Neural progenitor cell (in vitro differentiated cells): ENCODE results near the gene SCGN.

Source experiments
- CTCF ChIP-seq: fragments of 200-600 bp; sonication (generic); IDR thresholded peaks from 2 replicates; pipeline ENCODE4 v1.5.1; 2017; ENCODE audit warnings: antibody characterized with exemption, mild to moderate bottlenecking
- EZH2phosphoT487 ChIP-seq: fragments of 200-600 bp; sonication (generic); IDR thresholded peaks from 2 replicates; pipeline ENCODE4 v1.6.1; 2017; ENCODE audit warnings: antibody characterized with exemption

GRCh38 chr6:25613415-25613814 is 38.6 kb upstream of the SCGN start:
- TF ChIP-seq CTCF (no peak), EZH2phosphoT487 (no peak)
